NCI-H2227 (cell line): ENCODE data around the gene FAM184B.
A peak's percentile ranks its signal among the peaks of the same experiment; 100 is the strongest.
"Not testable (repeated sequence)": the region's sequence is repeated elsewhere in the genome, so short reads cannot be mapped to it uniquely, and the experiment has no call there.

Source experiments
- DNase-seq: peaks from one replicate; lab custom pipeline; 2025; ENCODE audit not compliant: unreplicated experiment; lab: John Stamatoyannopoulos, UW

FAM184B gene

GRCh38 chr4:17721496-17722355, 59.7 kb downstream of the FAM184B start:
- DNase-seq: no peak

- DNase-seq: no peak
Measured at GRCh38 chr4:17719106-17719505, 62.3 kb downstream of the FAM184B start.

GRCh38 chr4:17718471-17718870, 63.0 kb downstream of the FAM184B start:
- no peak for DNase-seq

GRCh38 chr4:17717301-17717700, 64.1 kb downstream of the FAM184B start:
- DNase-seq: no peak

GRCh38 chr4:17715511-17715910, 65.9 kb downstream of the FAM184B start:
- no peak for DNase-seq

- no peak for DNase-seq
Measured at GRCh38 chr4:17713779-17714178, 67.6 kb downstream of the FAM184B start.

GRCh38 chr4:17712166-17712565, 69.3 kb downstream of the FAM184B start:
- no peak for DNase-seq

GRCh38 chr4:17711206-17711605, 70.2 kb downstream of the FAM184B start:
- not testable (repeated sequence) for DNase-seq

- no peak for DNase-seq
Measured at GRCh38 chr4:17709763-17710068, 71.7 kb downstream of the FAM184B start.

GRCh38 chr4:17708992-17709762, 72.2 kb downstream of the FAM184B start:
- no peak for DNase-seq

- no peak for DNase-seq
Measured at GRCh38 chr4:17707671-17708070, 73.8 kb downstream of the FAM184B start.

- DNase-seq: no peak
Measured at GRCh38 chr4:17705107-17705506, 76.3 kb downstream of the FAM184B start.

GRCh38 chr4:17704020-17704650, 77.3 kb downstream of the FAM184B start:
- no peak for DNase-seq

GRCh38 chr4:17702641-17703040, 78.8 kb downstream of the FAM184B start:
- peak; percentile 50 for DNase-seq

GRCh38 chr4:17701882-17702281, 79.5 kb downstream of the FAM184B start:
- DNase-seq: no peak

- DNase-seq: no peak
Measured at GRCh38 chr4:17701138-17701839, 80.1 kb downstream of the FAM184B start.

- no peak for DNase-seq
Measured at GRCh38 chr4:17699380-17699779, 82.0 kb downstream of the FAM184B start.

GRCh38 chr4:17698116-17698515, 83.3 kb downstream of the FAM184B start:
- DNase-seq: no peak

GRCh38 chr4:17695341-17695740, 86.1 kb downstream of the FAM184B start:
- no peak for DNase-seq

GRCh38 chr4:17694552-17694951, 86.9 kb downstream of the FAM184B start:
- no peak for DNase-seq

- no peak for DNase-seq
Measured at GRCh38 chr4:17690898-17691297, 90.5 kb downstream of the FAM184B start.
